GM10847 (cell line): ENCODE data around the gene ANTXR2.

Experiments
- POLR2A ChIP-seq: IDR thresholded peaks from 2 replicates; pipeline ENCODE4 v1.6.1; 2011; ENCODE audit not compliant: insufficient read length; ENCODE audit errors: extremely low read depth

The ANTXR2 gene

GRCh38 chr4:79856196-79856595 lies 216.8 kb downstream of the ANTXR2 start:
- no peak for TF ChIP-seq POLR2A

GRCh38 chr4:79854856-79855502 lies 218.1 kb downstream of the ANTXR2 start:
- no peak for TF ChIP-seq POLR2A

GRCh38 chr4:79852305-79852730 lies 220.7 kb downstream of the ANTXR2 start:
- TF ChIP-seq POLR2A: no peak

- TF ChIP-seq POLR2A: no peak
These were observed 221.3 kb downstream of the ANTXR2 start for GRCh38 chr4:79851625-79852304.
